Activated T-helper 1 cell treated with anti-CD3 and anti-CD28 coated beads, Interleukin-2, amount 50 U/mL, for 16 hours (primary cell): Measurements from ENCODE around the gene GNG7.
"Not testable (repeated sequence)": the region's sequence is repeated elsewhere in the genome, so short reads cannot be mapped to it uniquely, and the experiment has no call there.

Experiments
- DNase-seq, 2 donors: peaks; one replicate each; pipeline ENCODE4 v3.0.0-alpha.2; 2020; ENCODE audit warnings: low read depth in 1 of 2, low spot score in 1 of 2

Gene GNG7

GRCh38 chr19:2714102-2714501 is 11.6 kb upstream of the GNG7 start:
- not testable (repeated sequence) for DNase-seq

DNA sequence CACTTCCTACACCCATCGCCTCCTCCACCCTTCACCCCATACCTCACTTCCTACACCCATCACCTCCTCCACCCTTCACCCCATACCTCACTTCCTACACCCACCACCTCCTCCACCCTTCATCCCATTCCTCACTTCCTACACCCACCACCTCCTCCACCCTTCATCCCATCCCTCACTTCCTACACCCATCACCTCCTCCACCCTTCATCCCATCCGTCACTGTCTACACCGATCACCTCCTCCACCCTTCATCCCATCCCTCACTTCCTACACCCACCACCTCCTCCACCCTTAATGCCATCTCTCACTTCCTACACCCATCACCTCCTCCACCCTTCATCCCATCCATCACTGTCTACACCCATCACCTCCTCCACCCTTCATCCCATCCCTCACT is 10.7 kb upstream of the GNG7 start:
- not testable (repeated sequence) for DNase-seq

DNA sequence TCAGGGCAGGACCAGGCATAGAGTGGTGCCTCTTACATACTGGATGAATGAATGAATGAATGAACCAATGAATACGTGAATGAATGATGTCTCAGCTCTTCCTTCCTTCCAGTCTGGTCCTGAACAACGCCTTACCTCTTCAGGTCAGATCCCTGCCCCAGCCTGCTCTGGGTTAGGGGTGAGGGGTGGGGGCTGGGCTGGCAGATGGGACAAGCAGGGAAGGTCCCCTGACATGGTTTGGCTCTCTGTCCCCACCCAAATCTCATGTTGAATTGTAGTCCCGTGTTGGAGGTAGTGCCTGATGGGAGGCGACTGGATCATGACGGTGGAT is 9.3 kb upstream of the GNG7 start:
- DNase-seq, result no peak

GRCh38 chr19:2711172-2711874 is 8.8 kb upstream of the GNG7 start:
- no peak for DNase-seq

- DNase-seq, result no peak
Measured at GRCh38 chr19:2706251-2706650, 3.8 kb upstream of the GNG7 start.

GRCh38 chr19:2703691-2704216 is 1.3 kb upstream of the GNG7 start:
- DNase-seq, result no peak

GRCh38 chr19:2703077-2703437 is 563 bp upstream of the GNG7 start:
- DNase-seq, result no peak

DNA sequence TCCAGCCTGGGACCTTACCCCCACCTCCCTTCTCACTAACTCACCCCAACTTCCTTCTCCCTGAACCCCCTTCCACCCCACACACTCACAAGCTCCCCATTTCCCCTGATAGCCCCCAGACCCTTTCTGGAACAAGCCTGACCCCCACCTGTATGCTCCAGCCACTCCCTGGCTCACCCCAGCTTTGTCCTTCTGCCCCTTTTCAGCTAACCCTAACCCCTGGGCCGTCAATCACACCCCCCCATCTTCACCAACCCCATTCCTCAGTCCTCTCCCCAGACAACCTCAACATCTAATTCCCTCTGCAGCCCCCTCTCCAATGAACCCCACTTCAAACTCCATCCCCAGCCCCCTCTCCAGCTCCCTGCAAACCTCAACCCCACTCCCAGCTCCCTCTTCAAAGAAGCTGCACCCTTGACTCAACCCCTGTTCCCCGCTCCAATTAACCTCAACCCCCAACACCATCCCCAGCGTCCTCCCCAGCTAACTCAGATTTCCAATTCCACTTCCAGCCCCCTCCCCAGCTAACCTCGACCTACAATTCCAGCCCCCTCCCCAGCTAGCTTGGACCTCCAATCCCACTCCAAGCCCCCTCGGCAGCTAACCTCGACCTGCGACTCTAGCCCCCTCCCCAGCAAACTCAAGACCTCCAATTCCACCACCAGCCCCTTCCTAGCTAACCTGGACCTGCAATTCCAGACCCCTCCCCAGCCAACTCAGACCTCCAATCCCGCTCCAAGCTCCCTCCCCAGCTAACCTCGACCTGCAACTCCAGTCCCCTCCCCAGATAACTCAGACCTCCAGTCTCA is 929 bp downstream of the GNG7 start:
- DNase-seq, result no peak

DNA sequence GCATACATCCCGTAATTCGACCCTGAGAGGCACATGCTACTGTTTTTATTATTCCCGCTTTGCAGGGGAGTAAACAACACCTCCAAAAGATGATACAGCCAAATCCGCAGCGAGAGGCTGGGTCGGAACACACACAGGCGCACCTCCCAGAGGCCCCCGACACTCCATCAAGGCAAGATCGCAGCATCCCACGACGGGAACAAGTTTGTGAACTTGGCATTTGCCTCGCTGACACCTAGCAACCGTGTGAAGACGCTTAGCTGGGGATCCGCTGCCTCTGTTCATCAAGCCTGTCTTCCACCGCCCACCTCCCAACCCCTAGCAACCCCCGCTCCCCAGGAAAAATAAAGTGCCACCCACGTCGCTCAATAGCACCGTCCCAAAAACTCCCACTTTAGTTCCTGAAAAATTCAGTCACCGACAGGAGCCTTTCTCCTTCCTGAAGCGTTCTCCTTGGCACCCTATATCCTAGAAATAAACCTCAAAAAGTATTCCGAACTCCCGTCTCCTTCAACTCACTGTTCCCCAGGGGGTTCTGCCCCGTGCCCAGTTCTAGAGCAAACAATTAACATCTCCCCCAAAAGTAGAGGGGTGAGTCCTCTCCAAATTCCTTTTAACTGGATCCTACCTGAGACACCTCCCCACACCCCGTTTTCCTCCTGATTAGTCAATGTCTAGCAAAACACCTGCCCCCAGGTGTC is 1.7 kb downstream of the GNG7 start:
- no peak for DNase-seq

GRCh38 chr19:2699413-2700140 is 2.9 kb downstream of the GNG7 start:
- DNase-seq, result no peak

DNA sequence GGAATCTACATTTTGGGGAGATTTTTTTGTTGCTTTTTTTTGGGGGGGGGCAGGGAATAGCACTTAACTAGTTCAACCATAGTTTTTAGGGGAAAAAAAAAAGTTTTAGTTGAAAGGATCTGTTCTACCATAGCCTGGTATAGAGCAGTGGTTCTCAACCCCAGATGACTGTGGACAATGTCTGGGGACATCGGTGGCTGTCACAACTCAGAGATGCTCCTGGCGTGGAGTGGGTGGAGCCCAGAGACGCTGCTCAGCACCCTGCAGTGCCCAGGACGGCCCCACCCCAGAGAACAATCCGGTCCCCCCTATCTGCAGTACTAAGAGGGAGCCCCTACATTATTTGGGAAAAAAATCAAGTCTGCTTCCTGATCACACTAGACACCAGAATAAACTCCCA is 8.3 kb downstream of the GNG7 start:
- no peak for DNase-seq

DNA sequence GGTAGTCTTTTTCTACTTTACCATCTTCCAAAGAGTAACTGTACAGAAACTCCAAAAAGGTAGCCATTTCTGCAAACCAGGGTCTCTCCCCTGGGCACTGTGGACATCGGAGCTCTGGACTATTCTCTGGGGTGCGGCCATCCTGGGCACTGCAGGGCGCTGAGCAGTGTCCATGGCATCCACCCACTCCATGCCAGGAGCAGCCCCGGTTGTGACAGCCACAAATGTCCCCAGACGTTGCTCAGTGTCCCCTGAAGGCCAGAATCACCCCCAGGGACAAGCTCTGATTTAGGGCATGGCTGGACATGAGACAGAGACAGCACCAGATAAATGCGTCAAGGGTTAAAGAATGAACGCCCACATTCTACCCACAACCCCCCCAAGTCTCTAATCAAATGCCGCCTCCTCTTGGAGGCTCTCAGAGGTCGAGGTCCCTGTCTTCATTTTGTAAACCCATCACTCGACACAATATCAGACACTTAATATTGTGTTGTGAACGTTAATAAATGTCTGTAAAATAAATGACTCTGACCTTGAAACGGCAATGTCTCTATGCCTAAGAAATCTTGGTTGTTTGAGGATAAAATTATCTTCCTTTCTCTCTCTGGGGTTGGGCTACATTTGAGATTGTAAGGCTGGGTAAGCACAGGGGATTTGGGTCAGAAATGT is 8.9 kb downstream of the GNG7 start:
- no peak for DNase-seq

DNA sequence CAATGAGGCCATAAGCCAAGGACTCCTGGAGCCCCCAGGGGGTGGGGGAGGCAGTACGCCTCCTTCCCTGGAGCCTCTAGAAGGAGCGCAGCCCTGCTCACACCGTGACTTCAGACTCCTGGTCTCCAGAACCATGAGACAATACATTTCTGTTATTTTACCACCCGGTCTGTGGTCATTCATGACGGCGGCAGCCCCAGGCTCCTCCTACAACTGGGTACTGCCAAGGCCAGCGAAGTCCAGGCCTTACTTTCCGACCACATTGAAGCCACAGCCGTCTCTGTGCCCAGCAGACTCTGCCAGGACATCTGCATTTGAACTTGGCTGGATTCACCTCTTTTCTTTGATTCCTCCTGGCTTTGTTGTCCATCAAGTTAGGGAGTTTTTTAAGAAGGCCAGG is 10.5 kb downstream of the GNG7 start:
- DNase-seq, result no peak

- no peak for DNase-seq
Measured at GRCh38 chr19:2690856-2691255, 11.6 kb downstream of the GNG7 start.

GRCh38 chr19:2686360-2686759 is 16.1 kb downstream of the GNG7 start:
- DNase-seq, result no peak

- no peak for DNase-seq
Measured at GRCh38 chr19:2685204-2685704, 17.2 kb downstream of the GNG7 start.

DNA sequence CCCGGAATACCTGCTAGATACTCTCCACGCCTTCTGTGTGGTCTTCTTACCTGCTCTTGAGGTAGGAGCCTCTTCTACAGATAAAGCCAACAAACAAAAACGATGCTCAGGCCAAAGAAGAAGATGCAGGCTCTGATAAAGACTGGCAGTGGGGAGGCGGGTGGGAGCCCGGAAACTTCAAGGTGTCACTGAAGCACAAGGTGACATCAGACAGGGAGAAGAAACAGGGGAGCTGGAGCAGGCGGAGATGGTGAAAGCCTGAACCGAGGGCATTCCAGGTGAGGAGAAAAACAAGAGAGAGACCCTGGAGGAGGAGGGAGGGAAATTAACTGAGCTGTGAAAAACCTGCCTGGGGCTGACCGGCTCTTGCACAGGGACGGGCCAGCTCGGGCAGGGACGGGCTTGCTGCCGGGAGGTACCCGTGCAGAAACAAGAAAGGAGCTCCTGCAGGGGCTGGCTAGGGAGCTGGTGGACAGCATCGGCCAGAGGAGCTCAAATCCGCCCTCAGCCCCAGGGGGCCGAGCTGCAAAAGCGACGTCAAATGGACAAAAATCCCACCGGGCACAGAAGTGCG is 19.0 kb downstream of the GNG7 start:
- DNase-seq, result no peak

- DNase-seq, result no peak
Measured at GRCh38 chr19:2680808-2681207, 21.7 kb downstream of the GNG7 start.

GRCh38 chr19:2679439-2679838 is 23.1 kb downstream of the GNG7 start:
- DNase-seq, result no peak

- DNase-seq, result not testable (repeated sequence)
Measured at GRCh38 chr19:2678948-2679347, 23.5 kb downstream of the GNG7 start.
